Heart left ventricle (tissue), 16 donors: ENCODE measurements around the gene ITPK1. TPM values are rescaled to one million over a fixed set of nuclear protein-coding genes. Genes with fewer than 3 reads are reported as not detected.

Experiments
- ATAC-seq, 4 donors: fragments of 200-7000 bp; cut with Tn5 transposase; one replicate each; pipeline ENCODE4 v1.9.1; 2020 to 2022; ENCODE audit warnings: moderate library complexity in 4 of 4, mild to moderate bottlenecking in 3 of 4, moderate number of reproducible peaks in 1 of 4
- DNase-seq, 5 donors: peaks; one replicate each; pipeline ENCODE4 v3.0.0-alpha.2; 2020
- H3K27ac ChIP-seq, 12 donors: fragments of 200-600 bp; sonication (generic) in 4 of 12; one replicate each; pipeline versions ENCODE4 v1.5.0 to v1.8.0; 2016 to 2022; ENCODE audit warnings: mild to moderate bottlenecking in 2 of 12
- H3K27me3 ChIP-seq, 9 donors: fragments of 200-600 bp; sonication (generic) in 2 of 9; one replicate each; pipeline versions ENCODE4 v1.5.1 to v1.8.0; 2016 to 2022; ENCODE audit warnings: mild to moderate bottlenecking in 3 of 9
- H3K36me3 ChIP-seq, 9 donors: fragments of 200-600 bp; sonication (generic) in 2 of 9; one replicate each; pipeline versions ENCODE4 v1.5.0 to v1.8.0; 2018 to 2022; ENCODE audit warnings: mild to moderate bottlenecking in 2 of 9
- H3K4me1 ChIP-seq, 12 donors: fragments of 200-600 bp; sonication (generic) in 4 of 12; one replicate each; pipeline versions ENCODE4 v1.5.0 to v1.8.0; 2016 to 2022; ENCODE audit warnings: mild to moderate bottlenecking in 3 of 12
- H3K4me3 ChIP-seq, 12 donors: fragments of 200-600 bp; sonication (generic) in 4 of 12; one replicate each; pipeline versions ENCODE4 v1.5.0 to v1.8.0; 2017 to 2022; ENCODE audit warnings: mild to moderate bottlenecking in 9 of 12, moderate library complexity in 4 of 12
- H3K9me3 ChIP-seq, 12 donors: fragments of 200-600 bp; sonication (generic) in 4 of 12; one replicate each; pipeline versions ENCODE4 v1.5.0 to v1.8.0; 2016 to 2022; ENCODE audit warnings: mild to moderate bottlenecking in 1 of 12
- POLR2A ChIP-seq, 2 donors: fragments of 450-650 bp; IDR thresholded peaks; one replicate each; pipeline ENCODE4 v1.6.1; 2017; ENCODE audit warnings: antibody characterized with exemption in 2 of 2, mild to moderate bottlenecking in 2 of 2, moderate library complexity in 2 of 2
- WGBS, 4 donors: extraction: QIAGEN DNeasy Blood & Tissue Kit in 2 of 4; methylation state at CpG; one replicate each; pipeline versions ENCODE4 v1.1.5 to v1.1.7; 2013 to 2018; 5-methylcytosine and 5-hydroxymethylcytosine counted together
- intact Hi-C, 10 donors: fragments of 100-400 bp; cut with DNase I; formaldehyde crosslinking; loops; one replicate each; pipeline versions ENCODE4 v1.11.1 to v1.14.2; 2022
- polyA plus RNA-seq, 2 donors: library from polyadenylated mRNA; stranded (reverse); fragments of 200-250 nt; gene quantifications; one replicate each; pipeline ENCODE4 v1.2.3, GENCODE V29; 2013
- total RNA-seq, 9 donors: library from RNA; depleted of rRNA in 2 of 9; stranded (reverse); fragments of >200 nt in 2 of 9; fragmentation: NEBNext Ultra II Directional in 3 of 9; extraction: Animal tissue kit (Norgen Biotek cat#: 25700) in 3 of 9; gene quantifications; one replicate each; pipeline versions ENCODE4 v1.1.0 to v1.2.4, GENCODE V29; 2016 to 2023
- TF ChIP-seq, protein P1 (sequence below), 12 donors: fragments of 200-600 bp; sonication (generic) in 4 of 12; IDR thresholded peaks; one replicate each; pipeline versions ENCODE4 v1.5.0 to v1.8.0; 2018 to 2022; ENCODE audit warnings: antibody characterized with exemption in 12 of 12, mild to moderate bottlenecking in 5 of 12
- donor health status: ischemic (EF 13 %, LVEDD 7.1; RV severe dilation, severe dysfunction).
- donor health status: healthy with polysubstance abuse.
- donor health status: DM: no; HTN: yes; CAD: no.
- donor health status: DM: no; HTN: no; CAD: no.
- donor health status: ischemic (EF 25% LVEDD 6.9; RV normal size, moderate dysfunction).
- donor health status: ischemic (EF 25% LVEDD 5.7; RV mildly dilated, moderate dysfunction).
- donor health status: healthy.
- donor health status: DM: yes; HTN: yes; CAD: no.
- donor health status: ischemic (EF 35%, LVEDD 5.7; RV mildly dilated, moderate dysfunction).
- donor health status: nonischemic (EF 11% LVEDD 7.7; RV severe dilation, severe dysfunction).
- donor health status: DM: yes; HTN: yes; CAD: no.
- donor health status: PGD.
- donor health status: ischemic (EF 29% LVEDD 5.4; RV normal size, mild dysfunction).
- donor health status: nonischemic (EF 23%, LVEDD 6.1; RV moderate dilation, normal function).

ITPK1 gene
- total and polyA plus RNA-seq, 11 donors: 44.5 to 158 (median 91.0) TPM

DNA sequence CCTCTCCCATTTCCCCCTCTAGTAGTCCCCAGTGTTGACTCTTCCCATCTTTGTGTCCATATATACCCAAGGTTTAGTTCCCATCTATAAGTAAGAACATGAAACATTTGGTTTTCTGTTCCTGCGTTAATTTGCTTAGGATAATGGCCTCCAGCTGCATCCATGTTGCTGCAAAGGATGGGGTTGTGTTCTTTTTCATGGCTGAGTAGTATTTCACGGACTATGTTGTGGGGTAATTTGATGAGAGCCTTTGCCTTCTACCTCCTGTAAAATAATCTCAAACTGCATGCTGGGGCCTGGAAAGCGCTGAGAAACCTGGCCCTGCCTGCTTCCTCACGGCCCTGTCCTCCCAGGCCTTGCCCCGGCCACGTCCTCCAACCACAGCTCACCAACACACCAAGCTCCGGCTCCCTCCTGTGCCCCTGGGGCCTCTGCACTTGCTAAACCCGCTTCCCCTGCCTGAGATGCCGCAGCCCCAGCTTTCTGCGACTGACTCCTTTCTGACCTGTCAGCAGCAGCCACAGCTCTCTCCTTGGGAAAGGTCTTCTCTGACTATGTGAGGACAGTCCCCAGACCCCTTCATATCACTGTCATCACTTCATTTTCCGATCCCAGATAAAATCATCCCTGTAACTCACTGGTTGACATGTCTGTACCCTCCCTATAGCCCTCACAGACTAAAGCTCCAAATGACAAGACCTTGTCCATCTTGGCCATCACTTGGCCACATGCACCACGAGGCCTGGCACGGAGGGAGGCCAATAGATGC is 19.8 kb downstream of the ITPK1 start:
- no peaks in the 10 kb centered on the region for H3K27me3 ChIP-seq
- intact Hi-C loops: loop anchor here in 2 of 10 donors (5.0 to 10.0 kb wide), 2 partner anchors 51 to 54 kb away; no protein-coding TSS in a partner anchor
- H3K27ac ChIP-seq: peak overlapping the region in 7 of 12 donors; percentile 46 to 82 (median 72)
- H3K36me3 ChIP-seq: no peaks in the 10 kb centered on the region
- TF ChIP-seq, protein P1, sequence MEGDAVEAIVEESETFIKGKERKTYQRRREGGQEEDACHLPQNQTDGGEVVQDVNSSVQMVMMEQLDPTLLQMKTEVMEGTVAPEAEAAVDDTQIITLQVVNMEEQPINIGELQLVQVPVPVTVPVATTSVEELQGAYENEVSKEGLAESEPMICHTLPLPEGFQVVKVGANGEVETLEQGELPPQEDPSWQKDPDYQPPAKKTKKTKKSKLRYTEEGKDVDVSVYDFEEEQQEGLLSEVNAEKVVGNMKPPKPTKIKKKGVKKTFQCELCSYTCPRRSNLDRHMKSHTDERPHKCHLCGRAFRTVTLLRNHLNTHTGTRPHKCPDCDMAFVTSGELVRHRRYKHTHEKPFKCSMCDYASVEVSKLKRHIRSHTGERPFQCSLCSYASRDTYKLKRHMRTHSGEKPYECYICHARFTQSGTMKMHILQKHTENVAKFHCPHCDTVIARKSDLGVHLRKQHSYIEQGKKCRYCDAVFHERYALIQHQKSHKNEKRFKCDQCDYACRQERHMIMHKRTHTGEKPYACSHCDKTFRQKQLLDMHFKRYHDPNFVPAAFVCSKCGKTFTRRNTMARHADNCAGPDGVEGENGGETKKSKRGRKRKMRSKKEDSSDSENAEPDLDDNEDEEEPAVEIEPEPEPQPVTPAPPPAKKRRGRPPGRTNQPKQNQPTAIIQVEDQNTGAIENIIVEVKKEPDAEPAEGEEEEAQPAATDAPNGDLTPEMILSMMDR (IDR thresholded peaks at IDR 0.05): no peak
- no peak for TF ChIP-seq POLR2A (IDR thresholded peaks at IDR 0.05)
- ATAC-seq: no peak
- no peak overlapping the region for H3K4me3 ChIP-seq
- 79 to 86% (median 84%) methylated on average over 13 of the region's 13 CpGs for WGBS, 4 donors
- DNase-seq: no peak
- peaks cover 0 to 87% (median 57%) of the 10 kb centered on the region in 12 donors for H3K4me1 ChIP-seq
- no peaks in the 10 kb centered on the region for H3K9me3 ChIP-seq

DNA sequence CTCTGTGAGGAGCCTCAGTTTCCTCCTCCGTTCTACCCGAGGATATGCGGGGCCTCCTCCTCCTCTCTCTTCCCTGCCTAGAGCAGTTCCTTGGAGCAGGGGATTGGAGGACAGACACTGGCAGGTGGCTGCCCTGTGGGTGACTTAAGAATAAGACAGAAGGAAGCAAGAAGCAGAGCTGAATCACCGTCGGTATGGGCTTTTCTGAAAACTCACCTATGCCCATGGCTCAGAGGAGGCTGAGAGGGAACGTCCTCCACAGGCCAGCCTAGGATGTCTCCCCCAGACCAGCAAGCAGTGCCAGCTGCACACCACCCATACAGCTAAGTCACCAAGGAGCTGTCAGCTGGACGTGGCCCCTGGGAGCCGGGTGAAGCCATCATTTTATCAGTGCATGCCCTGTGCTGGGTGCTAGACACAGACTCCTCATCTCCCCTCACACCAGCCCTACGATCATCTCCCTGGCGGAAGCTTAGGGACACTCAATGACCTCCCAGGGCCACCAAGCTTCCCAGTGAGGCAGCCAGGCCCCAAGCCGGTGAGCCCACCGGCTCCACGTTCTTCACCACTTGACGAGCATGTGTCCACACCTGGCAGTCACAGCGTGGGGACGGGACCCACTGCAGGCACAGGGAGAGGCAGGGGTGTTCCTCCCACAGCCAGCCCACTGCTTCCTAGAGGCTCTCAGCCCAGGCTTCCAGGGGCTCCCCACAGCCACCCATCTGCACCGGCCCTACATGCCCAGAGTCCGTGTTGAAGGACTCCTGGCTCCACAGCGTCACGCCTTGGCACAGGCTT is 21.4 kb downstream of the ITPK1 start:
- intact Hi-C loops: loop anchor here in 2 of 10 donors (5.0 to 10.0 kb wide), 2 partner anchors 50 to 52 kb away; no protein-coding TSS in a partner anchor
- peak overlapping the region in 5 of 12 donors; percentile 9 to 77 (median 71) for H3K27ac ChIP-seq
- no peak for DNase-seq
- TF ChIP-seq, protein P1 (IDR thresholded peaks at IDR 0.05): no peak
- TF ChIP-seq POLR2A (IDR thresholded peaks at IDR 0.05): no peak
- H3K27me3 ChIP-seq: no peaks in the 10 kb centered on the region
- H3K4me1 ChIP-seq: peaks cover 5 to 92% (median 66%) of the 10 kb centered on the region in 12 donors
- no peaks in the 10 kb centered on the region for H3K36me3 ChIP-seq
- H3K4me3 ChIP-seq: no peak overlapping the region
- no peak for ATAC-seq
- 87 to 90% (median 88%) methylated on average over 19 to 20 of the region's 20 CpGs for WGBS, 4 donors
- no peaks in the 10 kb centered on the region for H3K9me3 ChIP-seq

DNA sequence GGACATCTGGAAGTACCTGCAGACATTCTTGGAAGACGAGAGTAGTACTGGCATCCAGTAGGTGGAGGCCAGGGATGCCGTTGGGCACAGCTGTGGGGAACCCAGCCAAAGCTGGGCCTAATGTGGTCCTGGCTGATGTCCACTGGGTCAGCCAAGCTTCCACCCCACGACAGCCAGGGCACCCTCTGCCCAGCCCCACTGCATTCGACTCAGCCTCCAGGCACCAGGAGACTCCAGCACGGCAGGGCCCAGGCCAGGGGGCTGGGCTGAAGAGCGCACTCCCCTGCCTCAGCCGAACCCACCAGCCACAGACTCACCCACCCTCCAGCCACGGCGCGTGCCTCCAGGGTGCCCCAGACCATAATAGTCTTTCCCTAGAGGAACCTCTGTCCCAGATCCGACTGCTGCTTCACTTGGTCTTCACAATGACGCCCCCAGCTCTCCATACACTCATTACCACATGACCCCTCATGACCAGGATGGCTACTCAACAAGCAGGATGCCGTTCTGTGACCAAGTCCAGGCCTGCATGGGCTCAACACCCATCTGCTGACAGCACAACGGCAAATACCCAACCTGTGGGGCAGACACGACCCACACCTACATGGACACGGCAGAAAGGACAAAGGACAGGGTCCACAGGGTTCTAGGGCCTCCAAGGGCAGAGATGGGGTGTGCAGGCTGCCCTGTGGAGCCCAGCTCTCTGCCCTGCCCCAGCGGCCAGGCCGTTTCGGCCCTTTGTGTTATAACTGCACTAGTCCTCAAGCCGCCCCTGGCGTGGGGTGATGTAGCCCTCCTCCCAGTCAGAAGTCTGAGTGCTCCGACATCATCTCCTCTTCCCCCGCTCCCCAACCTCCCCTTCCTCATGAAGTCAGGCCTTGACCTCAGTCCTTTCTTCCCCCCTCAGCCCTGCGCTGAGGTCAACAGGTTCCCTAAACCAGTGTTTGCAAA is 22.8 kb downstream of the ITPK1 start:
- Histone ChIP-seq H3K36me3 (no peaks in the 10 kb centered on the region), H3K27ac (peak overlapping the region in 11 of 12 donors; percentile 11 to 77 (median 71)), H3K4me1 (peaks cover 5 to 96% (median 68%) of the 10 kb centered on the region in 12 donors), H3K27me3 (no peaks in the 10 kb centered on the region), H3K9me3 (no peaks in the 10 kb centered on the region), H3K4me3 (no peak overlapping the region)
- 68 to 79% (median 73%) methylated on average over 18 to 24 of the region's 24 CpGs for whole genome bisulfite sequencing, 4 donors
- intact Hi-C loops: loop anchor here in 2 of 10 donors (5.0 to 10.0 kb wide), 2 partner anchors 48 to 51 kb away; no protein-coding TSS in a partner anchor
- ATAC-seq (peak; percentile 20 to 38 (median 30)), DNase-seq (peak in 2 of 5 donors; percentile 55 to 60)
- TF ChIP-seq, protein P1 (IDR thresholded peaks at IDR 0.05): no peak
- TF ChIP-seq POLR2A (IDR thresholded peaks at IDR 0.05): no peak
